H1 (cell line): Measurements from ENCODE around the gene BBX. TPM values are rescaled to one million over a fixed set of nuclear protein-coding genes. Genes with fewer than 3 reads are reported as not detected.

ENCODE experiments used
- CTCF ChIA-PET: fragments of 300-600 bp; sonication (Branson Sonifier 250); formaldehyde crosslinking; loops from one replicate; lab custom pipeline; 2021; ENCODE audit not compliant: partially characterized antibody; lab: Charles Lee
- POLR2A ChIA-PET: fragments of 300-600 bp; sonication (Branson Sonifier 250); formaldehyde crosslinking; loops from one replicate; lab custom pipeline; 2021; ENCODE audit warnings: inconsistent platforms; ENCODE audit not compliant: partially characterized antibody; lab: Charles Lee
- DNase-seq, 2 experiments: peaks; one replicate each; pipeline versions ENCODE4 v3.0.0 to v3.0.0-alpha.2; 2010 to 2022; ENCODE audit warnings: low spot score in 2 of 2, low read depth in 1 of 2, mixed read lengths in 1 of 2
- FAIRE-seq: peaks from 2 replicates; lab custom pipeline; 2011; peaks lifted over from hg19 to GRCh38; lab: Jason Lieb, UNC
- H2AFZ ChIP-seq: 2 replicates; pipeline ENCODE4 v1.8.1; 2012; ENCODE audit warnings: low read length, inconsistent platforms
- H2AK5ac ChIP-seq: 2 replicates; pipeline ENCODE4 v1.6.1; 2013; ENCODE audit warnings: low read depth, low read length
- H2BK120ac ChIP-seq: replicated peaks from 2 replicates; pipeline ENCODE3; 2013; ENCODE audit warnings: low read depth, low read length, inconsistent platforms
- H2BK12ac ChIP-seq: 2 replicates; pipeline ENCODE4 v1.6.1; 2013; ENCODE audit warnings: low read depth, low read length
- H2BK15ac ChIP-seq: 2 replicates; pipeline ENCODE4 v1.6.1; 2013; ENCODE audit warnings: low read length
- H2BK20ac ChIP-seq: 2 replicates; pipeline ENCODE4 v1.6.1; 2013; ENCODE audit warnings: low read length
- H2BK5ac ChIP-seq: 2 replicates; pipeline ENCODE4 v1.6.1; 2013; ENCODE audit warnings: low read depth, low read length
- H3K14ac ChIP-seq: 2 replicates; pipeline ENCODE4 v1.6.1; 2013; ENCODE audit warnings: inconsistent platforms; ENCODE audit not compliant: insufficient read length
- H3K18ac ChIP-seq: 2 replicates; pipeline ENCODE4 v1.6.1; 2013; ENCODE audit warnings: low read length; ENCODE audit errors: extremely low read depth
- H3K23ac ChIP-seq: 2 replicates; pipeline ENCODE4 v1.6.1; 2013; ENCODE audit warnings: inconsistent platforms; ENCODE audit not compliant: insufficient read length
- H3K23me2 ChIP-seq: 2 replicates; pipeline ENCODE4 v1.6.1; 2013; ENCODE audit warnings: low read depth, low read length
- H3K27ac ChIP-seq: 2 replicates; pipeline ENCODE4 v1.6.1; 2011; ENCODE audit warnings: low read depth, low read length, inconsistent platforms
- H3K27me3 ChIP-seq, 4 experiments: replicated peaks in 1 of 4; 1 replicate in 1 of 4; 2 replicates in 3 of 4; pipeline versions ENCODE4 v1.6.1 to v1.8.1; 2011 to 2013; ENCODE audit warnings: low read length in 3 of 4, mild to moderate bottlenecking in 3 of 4, inconsistent platforms in 2 of 4, mixed read lengths in 2 of 4, moderate library complexity in 1 of 4; ENCODE audit not compliant: control insufficient read depth in 3 of 4, insufficient read depth in 3 of 4; ENCODE audit errors: extremely low read depth in 1 of 4
- H3K36me3 ChIP-seq, 4 experiments: 2 replicates each; pipeline versions ENCODE4 v1.6.1 to v1.8.1; 2011 to 2013; ENCODE audit warnings: mild to moderate bottlenecking in 4 of 4, low read length in 3 of 4, moderate library complexity in 2 of 4, control low read depth in 1 of 4, inconsistent platforms in 1 of 4; ENCODE audit not compliant: insufficient read depth in 4 of 4, control insufficient read depth in 2 of 4
- H3K4ac ChIP-seq: replicated peaks from 2 replicates; pipeline ENCODE3; 2013; ENCODE audit warnings: low read length, low read depth, mixed read lengths, inconsistent platforms; ENCODE audit not compliant: insufficient read length
- H3K4me1 ChIP-seq, 4 experiments: replicated peaks in 1 of 4; 1 replicate in 1 of 4; 2 replicates in 3 of 4; pipeline versions ENCODE4 v1.6.1 to v1.8.1; 2011 to 2013; ENCODE audit warnings: low read length in 3 of 4, inconsistent platforms in 2 of 4, mixed read lengths in 1 of 4; ENCODE audit not compliant: insufficient read depth in 4 of 4, control insufficient read depth in 3 of 4
- H3K4me2 ChIP-seq, 2 experiments: 2 replicates each; pipeline versions ENCODE4 v1.6.1 to v1.8.1; 2011 to 2013; ENCODE audit warnings: low read depth in 2 of 2, low read length in 2 of 2, control low read depth in 1 of 2, inconsistent platforms in 1 of 2, mild to moderate bottlenecking in 1 of 2; ENCODE audit not compliant: insufficient read depth in 1 of 2
- H3K4me3 ChIP-seq, 4 experiments: fragments of 200-600, 300-600 bp in 1 of 4; sonication (generic), shearing (Covaris generic), sonication (Bioruptor Twin) in 1 of 4; 2 replicates each; pipeline versions ENCODE4 v1.5.1 to v1.8.1; 2011 to 2016; ENCODE audit warnings: low read length in 4 of 4, low read depth in 3 of 4, control low read depth in 2 of 4, inconsistent platforms in 2 of 4, mild to moderate bottlenecking in 2 of 4, mixed read lengths in 1 of 4, moderate library complexity in 1 of 4; ENCODE audit not compliant: insufficient read depth in 2 of 4; ENCODE audit errors: extremely low read depth in 1 of 4
- H3K56ac ChIP-seq: replicated peaks from 2 replicates; pipeline ENCODE3; 2013; ENCODE audit warnings: low read depth, mild to moderate bottlenecking, mixed read lengths, low read length, inconsistent platforms; ENCODE audit not compliant: insufficient read length
- H3K79me1 ChIP-seq: 2 replicates; pipeline ENCODE4 v1.6.1; 2013; ENCODE audit warnings: low read depth, low read length, control low read depth
- H3K79me2 ChIP-seq, 2 experiments: 2 replicates each; pipeline versions ENCODE4 v1.6.1 to v1.8.1; 2012 to 2013; ENCODE audit warnings: low read length in 2 of 2, mild to moderate bottlenecking in 2 of 2, inconsistent platforms in 1 of 2; ENCODE audit not compliant: insufficient read depth in 2 of 2, control insufficient read depth in 1 of 2
- H3K9ac ChIP-seq, 4 experiments: replicated peaks in 1 of 4; 1 replicate in 1 of 4; 2 replicates in 3 of 4; pipeline versions ENCODE4 v1.6.1 to v1.8.1; 2011 to 2013; ENCODE audit warnings: low read depth in 3 of 4, low read length in 3 of 4, control low read depth in 2 of 4, mild to moderate bottlenecking in 2 of 4, moderate library complexity in 2 of 4, inconsistent platforms in 1 of 4; ENCODE audit errors: extremely low read depth in 1 of 4
- H3K9me3 ChIP-seq, 2 experiments: 2 replicates each; pipeline versions ENCODE4 v1.6.1 to v1.8.1; 2012 to 2013; ENCODE audit warnings: mild to moderate bottlenecking in 2 of 2, moderate library complexity in 2 of 2, control low read depth in 1 of 2, inconsistent platforms in 1 of 2, low read depth in 1 of 2, low read length in 1 of 2, mixed read lengths in 1 of 2; ENCODE audit not compliant: insufficient read depth in 2 of 2
- H4K20me1 ChIP-seq, 2 experiments: replicated peaks in 1 of 2; 2 replicates each; pipeline versions ENCODE3 to v1.8.1; 2011 to 2013; ENCODE audit warnings: inconsistent platforms in 2 of 2, low read length in 2 of 2, mild to moderate bottlenecking in 1 of 2; ENCODE audit not compliant: insufficient read depth in 2 of 2, control insufficient read depth in 1 of 2
- H4K5ac ChIP-seq: 2 replicates; pipeline ENCODE4 v1.6.1; 2013; ENCODE audit warnings: low read length, low read depth, mixed read lengths, inconsistent platforms; ENCODE audit not compliant: insufficient read length
- H4K8ac ChIP-seq: 2 replicates; pipeline ENCODE4 v1.8.0; 2013; ENCODE audit warnings: mild to moderate bottlenecking, moderate library complexity, low read length, inconsistent platforms; ENCODE audit not compliant: insufficient read depth; ENCODE audit errors: extremely low read depth
- H4K91ac ChIP-seq: replicated peaks from 2 replicates; pipeline ENCODE3; 2013; ENCODE audit warnings: low read length, mixed read lengths, inconsistent platforms; ENCODE audit not compliant: insufficient read length
- CBX8 ChIP-seq: fragments of 300-800, 300-1000 bp; sonication (generic); IDR thresholded peaks from 2 replicates; pipeline ENCODE4 v1.7.1; 2016; ENCODE audit warnings: low read depth, low read length, borderline replicate concordance
- EZH2 ChIP-seq: fragments of 200-600 bp; sonication (generic); IDR thresholded peaks from 2 replicates; pipeline ENCODE4 v1.7.1; 2012; ENCODE audit warnings: low read depth, mild to moderate bottlenecking, moderate library complexity, low read length, inconsistent platforms; ENCODE audit not compliant: severe bottlenecking
- FOSL1 ChIP-seq: IDR thresholded peaks from 2 replicates; pipeline ENCODE4 v1.6.1; 2011; ENCODE audit warnings: mild to moderate bottlenecking, low read depth, low read length, moderate library complexity; ENCODE audit not compliant: insufficient read depth
- HDAC2 ChIP-seq, 2 experiments: fragments of 300-600 bp in 1 of 2; sonication (generic) in 1 of 2; IDR thresholded peaks; 2 replicates each; pipeline ENCODE4 v1.6.1; 2011 to 2012; ENCODE audit warnings: low read depth in 2 of 2, low read length in 2 of 2, mild to moderate bottlenecking in 2 of 2, moderate library complexity in 2 of 2, borderline replicate concordance in 1 of 2, inconsistent platforms in 1 of 2
- HDAC6 ChIP-seq: IDR thresholded peaks from one replicate; pipeline ENCODE4 v1.7.1; 2012; ENCODE audit warnings: low read depth, mild to moderate bottlenecking, inconsistent platforms, low read length, moderate library complexity
- KDM1A ChIP-seq: fragments of 200-600, 300-600 bp; sonication (generic); IDR thresholded peaks from 2 replicates; pipeline ENCODE4 v1.7.1; 2016; ENCODE audit warnings: mild to moderate bottlenecking, low read length, borderline replicate concordance
- MAFK ChIP-seq: IDR thresholded peaks from 2 replicates; pipeline ENCODE4 v1.6.1; 2012; ENCODE audit warnings: low read depth, mild to moderate bottlenecking, improper control_type of control experiment, low read length
- POU5F1 ChIP-seq: IDR thresholded peaks from 2 replicates; pipeline ENCODE4 v1.6.1; 2011; ENCODE audit warnings: low read depth, mild to moderate bottlenecking, low read length, moderate library complexity
- SUZ12 ChIP-seq: fragments of 200-600 bp; sonication (generic); IDR thresholded peaks from 2 replicates; pipeline ENCODE4 v1.6.1; 2012; ENCODE audit warnings: mild to moderate bottlenecking, inconsistent platforms, low read length, moderate library complexity, mixed read lengths
- ZNF274 ChIP-seq: IDR thresholded peaks from 2 replicates; pipeline ENCODE4 v1.7.0; 2012; ENCODE audit warnings: low read length, borderline replicate concordance; ENCODE audit errors: extremely low read depth
- WGBS, 2 experiments: shearing (Covaris generic) in 1 of 2; methylation state at CpG; one replicate each; pipeline versions ENCODE4 v1.1.6 to v1.1.7; 2013 to 2015; ENCODE audit warnings: low lambda C conversion rate in 2 of 2, mixed read lengths in 2 of 2, inconsistent platforms in 1 of 2, low coverage in 1 of 2, missing lambda C conversion rate in 1 of 2; ENCODE audit not compliant: insufficient replicate concordance in 2 of 2, insufficient coverage in 1 of 2, insufficient read length in 1 of 2; ENCODE audit errors: extremely low coverage in 1 of 2, missing lambda C conversion rate in 1 of 2; 5-methylcytosine and 5-hydroxymethylcytosine counted together
- polyA plus RNA-seq, 7 experiments: library from polyadenylated mRNA; depleted of rRNA in 3 of 7; stranded (reverse) in 5 of 7; unstranded in 2 of 7; fragments of >200 nt in 5 of 7; fragments of 200-250 nt in 2 of 7; gene quantifications; 1 replicate in 5 of 7; 2 replicates in 1 of 7; 4 replicates in 1 of 7; pipeline versions ENCODE4 v1.2.1 to v1.2.3, GENCODE V29; 2011 to 2013; ENCODE audit warnings: missing spikeins in 2 of 7, mixed read lengths in 2 of 7
- total RNA-seq: library from RNA; stranded (reverse); fragmentation: NEBNext Ultra II Directional; extraction: Animal tissue kit (Norgen Biotek cat#: 25700); gene quantifications from 2 replicates; pipeline ENCODE4 v1.2.1, GENCODE V29; 2021
- TF ChIP-seq, protein P1 (sequence below): IDR thresholded peaks from 2 replicates; pipeline ENCODE4 v1.6.1; 2011; ENCODE audit warnings: low read length, improper control_type of control experiment
- TF ChIP-seq, protein P2 (sequence below): IDR thresholded peaks from 2 replicates; pipeline ENCODE4 v1.6.1; 2012; ENCODE audit warnings: inconsistent platforms

BBX gene
- total and polyA plus RNA-seq, 2 of the 8 experiments (the other 6 are each of a cell fraction or from before 2014, with no cell fraction given) = 11.0 to 42.5 TPM

DNA sequence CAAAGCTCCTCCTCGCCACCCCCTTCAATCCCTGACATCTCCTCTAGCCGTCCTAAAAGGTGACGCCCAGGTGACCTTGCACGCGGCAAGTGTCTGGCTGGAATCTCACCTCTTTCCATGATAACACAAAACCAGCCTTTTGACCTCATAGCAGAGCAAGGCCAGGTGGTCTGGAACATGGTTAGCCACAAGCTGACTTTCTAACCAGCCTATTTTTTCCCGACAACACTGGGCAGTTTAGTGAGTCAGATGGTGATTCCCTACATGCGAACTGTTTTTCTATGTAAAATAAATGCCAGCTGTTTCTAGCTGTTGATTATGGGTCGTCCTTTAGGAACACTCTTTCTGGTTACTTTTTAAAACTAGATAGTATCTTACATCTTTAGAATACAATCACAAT lies 325.0 kb downstream of the BBX start:
- no peak overlapping the region for H2BK120ac ChIP-seq
- H3K4me1 ChIP-seq = peaks cover 0 to 2% (median 0%) of the 10 kb centered on the region in 4 experiments; a peak in 3 of 7 replicates
- no peaks in the 10 kb centered on the region for H3K27me3 ChIP-seq
- no peaks in the 10 kb centered on the region for H3K23me2 ChIP-seq
- H3K9me3 ChIP-seq = no peaks in the 10 kb centered on the region
- H3K36me3 ChIP-seq = no peaks in the 10 kb centered on the region
- H3K79me2 ChIP-seq = no peaks in the 10 kb centered on the region
- H3K56ac ChIP-seq = no peak overlapping the region
- no peak overlapping the region for H2BK12ac ChIP-seq
- ChIA-PET CTCF (interaction anchor here (0.8 to 3.8 kb wide), 10 partner anchors 10 to 614 kb away, joined by 3 to 31 read pairs (median 4); no protein-coding TSS in a partner anchor), POLR2A (no interaction called here)
- H2AK5ac ChIP-seq = no peak overlapping the region
- no peaks in the 10 kb centered on the region for H3K79me1 ChIP-seq
- no peak overlapping the region for H4K91ac ChIP-seq
- no peak overlapping the region for H3K4me3 ChIP-seq
- no peak overlapping the region for H2BK5ac ChIP-seq
- H2BK15ac ChIP-seq = no peak overlapping the region
- no peak overlapping the region for H4K8ac ChIP-seq
- no peak overlapping the region for H4K5ac ChIP-seq
- H3K14ac ChIP-seq = no peak overlapping the region
- H3K9ac ChIP-seq = no peak overlapping the region
- no peak overlapping the region for H3K23ac ChIP-seq
- no peak overlapping the region for H3K27ac ChIP-seq
- H3K4ac ChIP-seq = no peak overlapping the region
- H4K20me1 ChIP-seq = no peaks in the 10 kb centered on the region
- no peak overlapping the region for H3K18ac ChIP-seq
- H2BK20ac ChIP-seq = no peak overlapping the region
- WGBS, 2 experiments = 95% methylated on average over 8 of the region's 8 CpGs; no CpG with 5 or more reads in 1 of the 2 experiments
- FAIRE-seq (no peak), DNase-seq (no peak)
- no peak overlapping the region for H2AFZ ChIP-seq
- no peak overlapping the region for H3K4me2 ChIP-seq
- TF ChIP-seq HDAC2 (IDR thresholded peaks at IDR 0.05; ENCODE audit: borderline replicate concordance in 1 of 2, low read depth in 2 of 2, low read length in 2 of 2) (no peak), EZH2 (no peak), POU5F1 (no peak), FOSL1 (no peak), HDAC6 (no peak), KDM1A (no peak), SUZ12 (no peak), MAFK (no peak), CBX8 (no peak), ZNF274 (no peak)
- TF ChIP-seq, protein P1, sequence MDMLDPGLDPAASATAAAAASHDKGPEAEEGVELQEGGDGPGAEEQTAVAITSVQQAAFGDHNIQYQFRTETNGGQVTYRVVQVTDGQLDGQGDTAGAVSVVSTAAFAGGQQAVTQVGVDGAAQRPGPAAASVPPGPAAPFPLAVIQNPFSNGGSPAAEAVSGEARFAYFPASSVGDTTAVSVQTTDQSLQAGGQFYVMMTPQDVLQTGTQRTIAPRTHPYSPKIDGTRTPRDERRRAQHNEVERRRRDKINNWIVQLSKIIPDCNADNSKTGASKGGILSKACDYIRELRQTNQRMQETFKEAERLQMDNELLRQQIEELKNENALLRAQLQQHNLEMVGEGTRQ = no peak
- TF ChIP-seq, protein P2, sequence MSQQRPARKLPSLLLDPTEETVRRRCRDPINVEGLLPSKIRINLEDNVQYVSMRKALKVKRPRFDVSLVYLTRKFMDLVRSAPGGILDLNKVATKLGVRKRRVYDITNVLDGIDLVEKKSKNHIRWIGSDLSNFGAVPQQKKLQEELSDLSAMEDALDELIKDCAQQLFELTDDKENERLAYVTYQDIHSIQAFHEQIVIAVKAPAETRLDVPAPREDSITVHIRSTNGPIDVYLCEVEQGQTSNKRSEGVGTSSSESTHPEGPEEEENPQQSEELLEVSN = no peak
